ENCODE data around the gene CD180.

The CD180 gene

GRCh38 chr5:67196537-67197059 is at the start of gene CD180:
Gene CD180, minus strand, starts transcription at chr5:67196799. Its CDS starts 158 bp downstream, at chr5:67196641.
- H3K4me3 ChIP-seq (ENCODE audit: low read depth, low read length), result no peak within 1 kb of the TSS
- DNase-seq (ENCODE audit: low read depth), result peak; percentile 28
- no peak for TF ChIP-seq CTCF (IDR thresholded peaks at IDR 0.05; ENCODE audit: low read depth, low read length)
- TF ChIP-seq MYC (IDR thresholded peaks at IDR 0.05; ENCODE audit: low read depth, low read length), result no peak
- no peak for TF ChIP-seq MAX (IDR thresholded peaks at IDR 0.05; ENCODE audit: low read depth, low read length)
- no peak for TF ChIP-seq POLR2A (IDR thresholded peaks at IDR 0.05; ENCODE audit: extremely low read depth, insufficient read length)

DNA sequence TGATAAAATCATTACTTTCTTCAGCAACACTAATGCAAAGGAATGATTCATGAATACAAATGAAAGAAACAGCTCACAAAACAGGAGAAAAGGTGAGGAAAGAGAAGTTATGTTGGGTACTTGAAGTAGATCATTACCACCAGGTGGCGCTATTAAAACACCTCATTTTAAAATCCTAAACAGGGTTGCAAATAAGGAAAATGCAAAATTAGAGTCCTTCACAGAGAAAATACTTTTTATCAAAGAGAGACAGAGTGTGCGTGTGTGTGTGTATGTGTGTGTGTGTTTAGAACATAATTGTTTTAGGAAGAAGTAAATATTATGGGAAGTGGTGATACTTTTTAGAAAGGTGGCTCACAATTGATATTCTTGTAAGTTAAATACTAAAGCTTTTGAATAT is 49.5 kb upstream of the CD180 start:
- peak; percentile 71 for DNase-seq (ENCODE audit: low read depth)
- no peak overlapping the region for H3K4me3 ChIP-seq (ENCODE audit: low read depth, low read length)
- TF ChIP-seq MAX (IDR thresholded peaks at IDR 0.05; ENCODE audit: low read depth, low read length), result no peak
- no peak for TF ChIP-seq POLR2A (IDR thresholded peaks at IDR 0.05; ENCODE audit: extremely low read depth, insufficient read length)
- TF ChIP-seq MYC (IDR thresholded peaks at IDR 0.05; ENCODE audit: low read depth, low read length), result no peak
- TF ChIP-seq CTCF (IDR thresholded peaks at IDR 0.05; ENCODE audit: low read depth, low read length), result peak; percentile 32

- TF ChIP-seq CTCF (IDR thresholded peaks at IDR 0.05; ENCODE audit: low read depth, low read length) (no peak), MAX (IDR thresholded peaks at IDR 0.05; ENCODE audit: low read depth, low read length) (no peak), MYC (IDR thresholded peaks at IDR 0.05; ENCODE audit: low read depth, low read length) (no peak), POLR2A (IDR thresholded peaks at IDR 0.05; ENCODE audit: extremely low read depth, insufficient read length) (no peak)
- no peak for DNase-seq (ENCODE audit: low read depth)
- H3K4me3 ChIP-seq (ENCODE audit: low read depth, low read length), result no peak overlapping the region
Measured at GRCh38 chr5:67245259-67245846, 48.8 kb upstream of the CD180 start.

- H3K4me3 ChIP-seq (ENCODE audit: low read depth, low read length), result no peak overlapping the region
- no peak for DNase-seq (ENCODE audit: low read depth)
- TF ChIP-seq MYC (IDR thresholded peaks at IDR 0.05; ENCODE audit: low read depth, low read length) (no peak), CTCF (IDR thresholded peaks at IDR 0.05; ENCODE audit: low read depth, low read length) (no peak), MAX (IDR thresholded peaks at IDR 0.05; ENCODE audit: low read depth, low read length) (no peak), POLR2A (IDR thresholded peaks at IDR 0.05; ENCODE audit: extremely low read depth, insufficient read length) (no peak)
Measured at GRCh38 chr5:67244345-67244793, 47.8 kb upstream of the CD180 start.

DNA sequence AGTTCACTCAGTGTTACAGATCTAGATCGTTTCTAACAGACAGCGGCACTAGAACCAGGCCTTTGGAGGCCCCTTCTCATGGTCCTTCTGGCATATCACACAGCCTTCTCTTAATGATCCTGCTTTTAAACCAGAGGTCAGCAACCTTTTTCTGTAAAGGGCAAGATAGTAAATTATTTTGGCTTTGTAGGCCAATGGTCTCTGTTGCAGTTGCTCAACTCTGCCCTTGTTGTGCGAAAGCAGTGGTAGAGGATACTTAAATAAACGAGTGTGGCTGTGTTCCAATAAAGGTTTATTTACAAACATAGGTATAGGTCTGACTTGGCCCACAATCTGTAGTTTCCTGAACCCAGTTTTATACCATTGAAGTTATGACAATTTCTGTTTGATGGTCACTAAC is 47.3 kb upstream of the CD180 start:
- DNase-seq (ENCODE audit: low read depth), result no peak
- H3K4me3 ChIP-seq (ENCODE audit: low read depth, low read length), result no peak overlapping the region
- TF ChIP-seq MAX (IDR thresholded peaks at IDR 0.05; ENCODE audit: low read depth, low read length) (no peak), CTCF (IDR thresholded peaks at IDR 0.05; ENCODE audit: low read depth, low read length) (no peak), MYC (IDR thresholded peaks at IDR 0.05; ENCODE audit: low read depth, low read length) (no peak)
